HepG2 (cell line): ENCODE data around the gene DCP1B.

Experiments used
- ATF6 ChIP-seq: sonication (generic); formaldehyde crosslinking; conservative IDR thresholded peaks from 2 replicates; pipeline ENCODE4 v1.4.0; 2020; ENCODE audit warnings: missing genetic modification reagents
- CEBPB ChIP-seq: IDR thresholded peaks from 2 replicates; pipeline ENCODE4 v1.6.1; 2011; ENCODE audit warnings: low read depth, low read length, improper control_type of control experiment, borderline replicate concordance
- GTF2F1 ChIP-seq: fragments of 150-350 bp; IDR thresholded peaks from 2 replicates; pipeline ENCODE4 v1.6.1; 2014; ENCODE audit warnings: low read length
- KAT8 ChIP-seq: IDR thresholded peaks from 2 replicates; pipeline ENCODE4 v1.6.1; 2016; ENCODE audit warnings: missing genetic modification reagents, missing compliant biosample characterization
- KLF13 ChIP-seq: sonication (generic); formaldehyde crosslinking; IDR thresholded peaks from 2 replicates; pipeline ENCODE4 v1.4.0; 2020; ENCODE audit warnings: mild to moderate bottlenecking, missing genetic modification reagents
- POLR2A ChIP-seq, 2 experiments: IDR thresholded peaks; 2 replicates each; pipeline ENCODE4 v1.6.1; 2011; ENCODE audit warnings: low read depth in 2 of 2, low read length in 2 of 2, mild to moderate bottlenecking in 1 of 2, moderate library complexity in 1 of 2; ENCODE audit not compliant: insufficient read depth in 1 of 2
- REST ChIP-seq, 2 experiments: IDR thresholded peaks; 2 replicates each; pipeline ENCODE4 v1.6.1; 2011 to 2012; ENCODE audit warnings: low read length in 2 of 2, borderline replicate concordance in 1 of 2, low read depth in 1 of 2, mild to moderate bottlenecking in 1 of 2, moderate library complexity in 1 of 2
- SAFB2 ChIP-seq: sonication (generic); formaldehyde crosslinking; IDR thresholded peaks from 2 replicates; pipeline ENCODE4 v1.5.1; 2020; ENCODE audit warnings: missing genetic modification reagents, low read depth, mild to moderate bottlenecking, borderline replicate concordance
- SP1 ChIP-seq, 2 experiments: fragments of 450-650 bp in 1 of 2; sonication (generic) in 1 of 2; formaldehyde crosslinking in 1 of 2; IDR thresholded peaks; 2 replicates each; pipeline versions ENCODE4 v1.4.0 to v1.6.1; 2016 to 2020; ENCODE audit warnings: missing genetic modification reagents in 1 of 2
- ZC3H4 ChIP-seq: sonication (generic); formaldehyde crosslinking; IDR thresholded peaks from 2 replicates; pipeline ENCODE4 v1.4.0; 2020; ENCODE audit warnings: missing genetic modification reagents, borderline replicate concordance

- TF ChIP-seq SAFB2 (CRISPR knock-in tag) (no peak), ATF6 (CRISPR knock-in tag) (no peak), KAT8 (CRISPR knock-in tag) (no peak), KLF13 (CRISPR knock-in tag) (no peak), SP1 (IDR thresholded peaks at IDR 0.05) (no peak), SP1 (CRISPR knock-in tag; IDR thresholded peaks at IDR 0.05) (no peak), POLR2A (IDR thresholded peaks at IDR 0.05; ENCODE audit: insufficient read depth in 1 of 2, low read depth in 2 of 2, low read length in 2 of 2) (no peak), ZC3H4 (CRISPR knock-in tag) (no peak), REST (IDR thresholded peaks at IDR 0.05; ENCODE audit: borderline replicate concordance in 1 of 2, low read depth in 1 of 2, low read length in 2 of 2) (no peak), CEBPB (peak; percentile 91), GTF2F1 (no peak)
Observed at GRCh38 chr12:2011643-2012607, 7.7 kb upstream of the DCP1B start.
